Epidermal melanocyte (primary cell): ENCODE results near the gene PSMG2.
"Not testable (repeated sequence)": the region's sequence is repeated elsewhere in the genome, so short reads cannot be mapped to it uniquely, and the experiment has no call there.

ENCODE experiments used
- DNase-seq: peaks from one replicate; pipeline ENCODE4 v3.0.0; 2011; ENCODE audit warnings: low spot score; ENCODE audit not compliant: insufficient read length

The PSMG2 gene

DNA sequence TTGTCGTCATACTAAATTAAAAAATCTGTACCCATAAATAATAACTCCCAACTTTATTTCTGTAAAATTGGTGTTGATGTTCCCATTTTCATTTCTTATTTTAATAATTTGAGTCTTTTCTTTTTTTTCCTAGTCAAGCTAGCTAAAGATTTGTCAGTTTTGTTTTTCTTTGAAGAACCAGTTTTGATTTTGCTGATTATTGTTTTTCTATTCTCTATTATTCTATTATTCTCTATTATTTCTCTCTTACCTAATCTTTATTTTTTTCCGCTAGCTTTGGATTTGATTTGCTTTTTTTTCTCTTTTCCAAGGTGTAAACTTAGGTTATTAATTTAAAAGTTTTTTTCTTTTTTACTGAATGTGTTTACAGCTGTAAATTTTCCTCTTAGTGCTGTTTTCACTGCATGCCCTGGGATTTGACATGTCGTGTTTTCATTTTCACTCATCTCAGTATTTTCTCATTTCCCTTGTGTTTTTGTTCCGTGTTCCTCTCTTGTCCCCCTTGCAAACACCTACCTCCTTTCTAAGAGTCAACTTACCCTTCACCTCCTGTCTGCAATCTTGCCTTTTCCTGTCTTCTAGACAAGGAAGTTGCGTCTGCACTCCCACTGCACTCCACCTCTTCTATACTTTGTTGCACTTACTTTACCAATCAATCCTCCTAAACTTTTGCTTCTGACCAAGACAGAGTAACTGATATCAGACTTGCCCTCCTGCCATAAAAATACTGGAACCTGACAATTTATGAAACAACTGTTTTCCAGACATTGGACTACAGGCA lies 18.8 kb downstream of the PSMG2 start:
- DNase-seq = no peak

DNA sequence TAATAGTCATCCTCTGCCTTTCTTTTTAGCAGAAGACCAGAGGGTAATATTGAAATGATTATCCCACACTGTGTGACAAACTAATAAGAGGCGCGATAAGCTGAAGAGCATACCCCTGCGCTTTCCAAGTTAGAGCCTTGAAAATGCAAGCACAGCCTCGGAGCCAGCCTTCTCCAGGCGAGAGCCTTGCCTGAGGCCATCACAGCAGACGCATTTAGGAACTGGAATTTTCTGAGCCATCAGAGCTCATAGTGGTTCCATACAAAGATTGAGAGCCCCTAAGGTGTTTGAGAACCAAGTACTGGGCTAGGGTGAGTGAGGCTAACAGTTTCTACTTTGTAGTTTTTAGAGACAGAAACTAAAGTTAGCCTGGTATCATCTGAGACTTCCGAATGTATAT lies 19.9 kb downstream of the PSMG2 start:
- DNase-seq = no peak

DNA sequence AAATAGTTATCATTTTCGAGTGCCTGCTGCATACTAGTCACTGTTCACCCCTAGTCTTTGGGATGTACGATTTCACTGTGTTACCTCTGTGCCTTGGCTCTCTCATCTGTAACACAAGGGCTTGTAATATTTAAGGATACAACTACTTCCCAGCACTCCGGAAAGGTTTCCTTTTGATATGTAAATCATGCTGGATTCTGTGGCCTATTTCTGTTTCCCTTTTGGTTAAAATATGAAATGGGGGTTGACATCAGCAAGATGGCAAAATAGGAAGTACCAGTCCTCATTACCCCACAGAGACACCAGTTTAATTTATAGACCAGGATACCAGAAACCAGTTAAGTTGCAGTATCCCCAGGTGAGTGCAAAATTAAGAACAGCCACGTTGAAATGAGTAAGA lies 23.5 kb downstream of the PSMG2 start:
- DNase-seq = no peak

DNA sequence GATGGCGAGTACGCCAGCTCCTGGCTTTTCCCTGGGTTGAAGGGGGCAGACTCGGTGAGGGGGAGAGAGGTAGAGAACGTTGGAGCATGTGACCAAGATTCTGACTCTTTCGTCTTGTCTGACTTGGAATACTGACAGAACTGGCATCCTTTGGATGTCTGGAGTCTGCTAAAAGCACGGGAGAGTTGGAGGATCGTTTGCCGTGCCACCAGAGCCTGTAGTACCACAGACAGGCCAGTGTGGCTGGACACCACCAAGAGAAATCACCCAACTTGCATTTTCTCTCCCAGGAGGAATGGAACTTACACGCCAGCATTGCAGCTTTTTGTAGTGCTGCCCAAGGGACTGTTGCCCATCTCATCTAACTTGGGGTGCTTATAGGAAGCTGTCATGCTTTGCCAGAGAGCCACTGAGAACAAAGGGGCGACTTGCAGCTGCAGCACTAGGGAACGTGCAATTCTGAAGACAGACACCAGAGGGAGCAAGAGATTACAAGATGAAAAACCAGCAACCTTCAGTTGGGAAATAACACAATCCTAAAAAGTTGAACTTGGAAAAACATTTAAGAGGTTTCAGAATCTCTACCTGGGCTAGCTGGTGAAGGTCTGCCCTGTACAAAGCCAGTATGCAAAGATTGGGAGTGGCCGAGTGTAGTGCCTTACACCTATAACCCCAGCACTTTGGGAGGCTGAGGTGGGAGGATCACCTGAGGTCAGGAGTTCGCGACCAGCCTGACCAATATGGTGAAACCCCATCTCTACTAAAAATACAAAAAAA lies 24.1 kb downstream of the PSMG2 start:
- DNase-seq = peak; percentile 60

DNA sequence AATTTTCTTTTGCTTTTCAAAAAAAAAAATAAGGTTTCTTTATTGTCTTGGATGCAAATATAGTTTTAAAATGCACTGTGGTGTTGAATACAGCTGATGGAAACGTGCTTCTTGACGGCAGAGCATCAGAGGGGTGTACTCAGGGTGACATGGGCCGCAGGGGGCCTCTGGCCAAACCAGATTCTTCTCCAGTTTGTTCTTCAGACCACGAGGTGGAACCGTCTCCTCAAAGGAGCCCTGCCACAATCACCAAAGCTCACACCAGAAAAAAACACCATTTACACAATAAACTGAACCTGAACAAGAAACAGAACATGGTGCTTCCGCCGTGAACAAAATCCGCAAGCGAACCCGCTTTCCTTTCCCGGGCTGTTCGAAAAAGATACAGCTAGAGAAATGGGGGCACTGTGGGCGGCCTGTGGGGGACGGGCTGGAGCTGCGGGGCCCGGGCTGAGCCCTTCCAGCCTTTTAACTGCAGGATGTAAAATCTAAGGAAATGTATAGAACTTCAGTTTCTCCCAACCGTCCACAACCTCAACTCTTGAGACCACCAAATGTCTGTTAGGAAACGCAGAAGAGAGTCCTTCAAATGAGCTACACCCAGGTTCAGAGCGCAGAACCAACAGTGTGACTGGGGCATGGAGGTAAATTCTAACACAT lies 34.5 kb downstream of the PSMG2 start:
- DNase-seq = no peak

DNA sequence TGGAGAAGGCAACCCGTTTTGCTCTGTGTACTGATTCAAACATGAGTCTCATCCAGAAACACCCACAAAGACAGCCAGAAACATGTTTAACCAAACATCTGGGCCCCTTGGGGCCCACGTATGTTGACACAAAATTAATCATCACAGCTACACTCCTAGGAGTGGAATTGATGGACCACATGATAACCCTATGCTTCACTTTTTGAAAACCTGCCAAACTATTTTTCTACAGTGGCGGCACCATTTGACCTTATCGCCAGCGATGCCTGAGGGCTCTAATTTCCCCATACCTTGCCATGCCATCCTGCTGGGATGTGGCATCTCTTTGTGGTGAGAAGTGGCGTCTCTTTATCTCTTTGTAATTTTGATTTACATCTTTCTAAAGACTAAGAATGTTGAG lies 38.5 kb downstream of the PSMG2 start:
- DNase-seq = no peak

DNA sequence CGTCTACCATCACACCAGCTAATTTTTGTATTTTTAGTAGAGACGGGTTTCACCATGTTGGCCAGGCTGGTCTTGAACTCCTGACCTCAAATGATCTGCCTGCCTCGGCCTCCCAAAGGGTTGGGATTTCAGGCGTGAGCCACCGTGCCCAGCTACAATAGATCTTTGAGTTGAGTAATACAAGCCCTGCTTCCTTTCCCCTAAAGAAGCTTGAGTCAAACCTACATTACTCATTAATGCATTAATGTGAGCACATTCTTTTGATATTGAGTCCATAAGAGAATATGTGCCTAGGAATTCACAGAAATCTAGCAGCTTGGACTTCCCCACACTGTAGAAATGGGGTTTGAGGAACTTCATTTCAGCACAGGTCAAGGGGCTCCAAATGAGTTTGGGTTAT lies 39.6 kb downstream of the PSMG2 start:
- no peak for DNase-seq

DNA sequence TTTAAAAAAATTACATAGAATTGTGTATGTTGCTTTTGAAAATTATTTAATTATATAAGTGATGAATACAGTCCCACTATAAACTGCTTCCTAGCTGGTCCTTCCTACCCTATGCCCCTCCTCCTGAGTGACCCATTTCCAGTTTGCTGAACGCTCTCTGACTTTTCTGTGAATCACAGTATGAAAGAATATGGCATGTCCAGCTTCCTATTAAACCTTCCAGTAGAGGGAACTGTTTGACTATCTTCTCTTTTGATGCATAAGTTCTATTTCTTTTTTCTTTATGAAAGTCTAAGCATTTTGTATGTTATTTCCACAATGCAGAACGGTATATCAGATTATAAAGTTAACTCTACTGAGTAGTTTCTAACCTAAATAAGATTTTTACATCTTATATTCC lies 41.3 kb downstream of the PSMG2 start:
- DNase-seq = peak; percentile 53

DNA sequence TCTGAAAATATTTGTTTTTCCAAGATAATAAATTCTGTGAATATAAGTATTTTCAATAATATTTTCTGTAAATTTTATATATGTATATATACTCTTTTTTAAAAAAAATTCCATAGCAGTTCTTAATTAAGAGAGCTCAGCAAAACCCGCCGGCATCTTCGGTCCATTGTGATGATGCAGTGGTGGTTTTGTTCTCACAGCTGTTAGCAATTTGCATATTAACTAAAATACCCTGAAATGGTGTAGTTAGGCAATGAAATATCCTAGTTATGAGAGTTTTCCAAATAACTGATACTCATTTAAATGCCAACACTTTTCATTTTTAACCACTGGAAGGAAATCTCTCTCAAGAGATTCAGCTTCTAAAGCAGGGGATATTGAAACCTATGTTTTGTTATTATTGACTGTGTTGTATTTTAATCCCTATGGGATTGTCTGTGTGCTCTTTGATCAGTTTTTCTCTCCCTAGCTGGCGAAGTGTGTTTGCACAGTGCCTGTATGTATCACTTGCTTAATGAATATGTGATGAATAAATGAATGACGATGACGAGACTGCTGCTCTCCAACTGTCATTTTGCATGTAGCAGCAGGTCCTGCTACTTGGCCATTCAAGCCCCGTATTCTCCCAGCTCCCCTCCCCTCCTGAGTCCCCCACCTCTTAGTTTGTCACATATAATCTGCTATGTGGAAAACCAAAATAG lies 42.4 kb downstream of the PSMG2 start:
- DNase-seq = no peak

DNA sequence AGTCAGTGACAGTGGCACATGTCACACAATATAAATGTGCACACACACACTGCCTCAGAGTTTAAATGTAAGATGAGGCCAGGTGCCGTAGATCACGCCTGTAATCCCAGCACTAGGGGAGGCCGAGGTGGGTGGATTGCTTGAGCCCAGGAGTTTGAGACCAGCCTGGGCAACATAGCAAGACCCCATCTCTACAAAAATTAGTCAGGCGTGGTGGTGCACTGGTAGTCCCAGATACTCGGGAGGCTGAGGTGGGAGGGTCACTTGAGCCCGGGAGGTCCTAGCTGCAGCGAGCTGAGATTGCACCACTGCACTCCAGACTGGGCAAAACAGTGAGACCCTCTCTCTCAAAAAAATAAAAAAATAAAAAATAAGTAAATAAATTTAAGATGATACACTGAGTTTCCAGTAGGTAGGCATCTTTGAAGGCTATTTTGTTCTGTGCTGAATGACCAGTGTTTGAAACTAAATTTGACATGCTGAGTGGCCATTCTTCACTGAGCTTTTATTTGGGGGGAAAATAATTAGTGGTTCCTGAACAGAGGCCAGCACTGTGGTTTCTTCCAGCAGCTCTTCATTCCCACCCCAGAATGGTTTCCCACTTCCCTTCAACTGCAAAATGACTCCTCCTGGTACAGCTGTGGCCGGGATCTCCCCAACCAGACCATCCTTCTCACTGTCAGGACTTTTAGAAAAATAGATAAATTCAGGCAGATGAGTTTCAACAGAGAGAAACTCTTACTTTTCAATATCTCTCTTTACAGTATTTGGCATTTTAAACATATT lies 44.9 kb downstream of the PSMG2 start:
- DNase-seq = no peak

DNA sequence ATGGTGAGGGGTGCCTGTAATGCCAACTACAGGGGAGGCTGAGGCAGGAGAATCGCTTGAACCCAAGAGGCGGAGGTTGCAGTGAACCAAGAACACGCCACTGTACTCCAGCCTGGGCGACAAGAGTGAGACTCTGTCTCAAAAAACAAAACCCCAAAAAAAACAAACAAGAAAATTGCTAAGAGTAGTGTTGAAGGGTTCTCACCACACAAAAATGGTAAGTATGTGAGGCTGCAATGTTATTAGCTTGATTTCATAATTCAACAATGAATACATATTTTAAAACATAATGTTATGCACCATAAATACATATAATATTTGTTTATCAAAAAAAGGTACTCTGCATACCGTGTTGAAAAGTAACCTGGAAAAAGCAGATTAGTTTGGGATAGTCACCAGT lies 45.8 kb downstream of the PSMG2 start:
- DNase-seq = no peak

DNA sequence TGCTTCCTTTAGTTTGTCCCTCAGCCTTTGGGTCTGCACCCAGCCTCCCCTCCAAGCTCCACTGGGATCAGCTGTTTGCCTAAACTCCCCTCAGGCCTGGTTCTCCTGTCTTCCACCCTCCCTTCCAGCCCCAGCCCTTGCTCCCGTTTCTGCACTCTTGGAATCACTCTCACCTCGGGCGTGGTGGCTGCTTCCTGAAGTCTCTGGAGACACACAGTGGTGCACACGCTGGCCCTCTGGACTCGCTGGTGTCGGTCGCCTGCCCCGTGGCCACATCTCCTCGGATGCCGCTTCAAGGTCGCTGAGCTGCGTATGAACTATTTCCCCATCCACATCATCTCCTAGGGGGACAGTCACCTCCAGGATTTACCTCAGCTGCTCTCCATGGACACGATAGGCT lies 46.3 kb downstream of the PSMG2 start:
- DNase-seq = no peak

DNA sequence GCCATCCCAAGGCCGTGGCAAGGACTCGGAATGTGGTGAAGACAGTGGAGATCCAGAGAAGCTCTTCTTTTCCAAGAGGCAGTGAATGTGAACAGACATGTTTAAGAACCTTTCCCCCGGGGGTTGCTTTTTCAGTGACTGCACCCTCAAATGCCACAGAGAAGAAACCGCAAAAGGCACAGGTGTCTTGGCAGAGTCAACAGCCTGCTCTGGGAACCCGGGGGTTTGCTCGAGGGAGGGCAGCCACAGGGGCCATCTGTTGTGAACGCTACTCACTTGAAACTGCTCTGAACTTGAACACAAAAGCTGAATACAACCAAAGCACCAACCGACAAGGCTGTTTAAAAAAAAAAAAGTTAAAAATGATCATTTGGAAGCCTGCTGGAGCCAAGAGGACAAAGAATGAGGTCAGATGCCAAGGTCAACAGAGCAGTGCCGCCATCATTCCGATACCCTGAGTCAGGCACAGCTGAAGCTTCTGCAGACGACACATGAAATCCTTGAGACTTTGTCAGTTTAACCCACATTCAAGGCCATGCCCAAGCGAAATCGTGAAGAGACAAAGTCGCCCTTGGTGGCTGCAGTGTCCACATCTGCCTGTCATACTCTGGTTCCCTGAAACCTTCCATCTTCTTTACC lies 47.4 kb downstream of the PSMG2 start:
- DNase-seq = no peak

DNA sequence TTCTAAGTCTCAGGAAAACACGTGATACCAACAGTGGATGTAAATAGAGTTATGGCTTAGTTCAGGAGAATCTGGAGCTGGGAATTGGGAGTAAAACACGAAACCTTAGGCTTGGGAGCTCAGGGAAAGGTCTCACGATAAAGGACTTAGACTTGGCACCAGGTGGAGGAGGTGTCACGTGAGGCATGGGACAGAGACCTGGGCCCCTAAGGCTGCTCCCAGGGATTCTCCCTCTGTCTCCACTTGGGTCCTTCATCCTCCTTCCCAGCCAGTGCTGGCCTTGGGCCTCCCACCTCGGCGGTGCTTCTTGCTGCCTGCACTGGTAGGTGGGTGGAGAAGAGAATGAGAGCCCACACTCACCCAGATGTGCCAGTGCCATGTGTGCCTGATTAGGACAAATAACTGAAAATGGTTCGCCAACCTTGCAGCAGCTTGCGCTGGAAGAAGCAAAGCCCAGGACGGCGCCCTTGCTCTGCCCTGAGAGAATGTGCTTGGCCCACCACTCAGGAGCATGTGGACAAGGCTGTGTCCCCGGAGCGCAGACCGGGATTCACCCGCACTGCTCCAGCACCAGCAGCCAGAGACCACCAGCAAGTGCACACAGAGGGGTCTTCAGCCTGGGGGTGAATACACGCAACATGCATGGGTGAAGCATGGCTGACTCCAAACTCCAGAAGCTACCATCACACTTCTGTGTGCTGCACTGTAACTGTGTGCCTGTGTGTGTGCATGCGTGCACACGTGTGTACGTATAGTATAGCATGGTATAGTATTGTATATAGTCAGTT lies 48.1 kb downstream of the PSMG2 start:
- DNase-seq = no peak

DNA sequence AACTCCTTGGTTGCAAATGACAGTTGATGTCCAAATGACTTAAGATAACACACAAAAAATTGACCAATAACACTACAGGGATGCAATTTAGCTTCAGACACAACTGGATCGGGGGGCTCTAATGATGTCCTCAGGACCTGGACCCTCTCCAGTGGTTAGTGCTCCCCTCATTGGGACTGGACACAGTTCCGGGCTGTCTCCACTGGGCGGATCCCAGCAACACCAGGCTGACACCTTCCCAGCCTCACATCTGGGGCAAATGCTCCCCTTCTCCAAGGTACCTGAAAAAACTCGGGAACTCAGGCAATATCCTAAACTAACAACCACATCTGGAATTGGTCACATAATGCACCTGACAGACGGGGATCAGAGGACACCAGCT lies 48.7 kb downstream of the PSMG2 start:
- DNase-seq = no peak

DNA sequence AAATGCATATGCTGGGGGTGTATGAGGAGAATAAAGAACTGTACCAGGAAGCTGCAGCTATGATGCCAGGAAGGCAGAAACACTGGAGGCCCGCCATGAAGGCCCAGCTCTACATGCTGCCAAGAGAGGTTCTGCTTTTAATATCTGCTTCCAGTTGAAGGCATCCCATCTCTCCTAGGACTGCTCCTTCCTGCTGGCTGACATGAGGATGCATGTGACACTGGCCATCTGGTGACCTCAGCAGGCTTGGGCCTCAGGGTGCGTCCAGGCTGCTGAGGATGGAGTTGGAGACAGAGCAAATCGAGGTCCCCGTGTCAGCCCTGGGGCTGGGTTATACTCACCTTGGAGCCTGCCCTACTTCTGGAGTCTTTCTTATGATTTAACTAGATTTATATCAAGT lies 49.0 kb downstream of the PSMG2 start:
- DNase-seq = no peak

DNA sequence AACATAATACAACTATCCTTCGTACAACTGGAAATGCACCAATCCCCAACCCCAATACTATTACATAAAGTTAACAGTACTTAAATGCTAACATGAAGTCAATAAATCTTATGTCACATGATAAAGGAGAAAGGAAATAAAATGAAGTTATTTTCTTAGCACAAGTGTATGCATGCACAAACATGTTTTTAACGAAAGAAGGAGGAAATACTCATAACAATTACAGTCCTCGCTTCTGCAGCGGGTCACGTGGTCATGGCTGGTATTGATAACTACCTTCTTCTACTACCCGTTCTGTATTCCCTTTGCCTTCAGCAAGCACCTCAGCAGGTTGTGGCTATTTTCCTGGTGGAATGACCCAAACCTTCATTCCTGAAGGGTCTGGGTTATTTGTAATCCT lies 51.7 kb downstream of the PSMG2 start:
- no peak for DNase-seq

DNA sequence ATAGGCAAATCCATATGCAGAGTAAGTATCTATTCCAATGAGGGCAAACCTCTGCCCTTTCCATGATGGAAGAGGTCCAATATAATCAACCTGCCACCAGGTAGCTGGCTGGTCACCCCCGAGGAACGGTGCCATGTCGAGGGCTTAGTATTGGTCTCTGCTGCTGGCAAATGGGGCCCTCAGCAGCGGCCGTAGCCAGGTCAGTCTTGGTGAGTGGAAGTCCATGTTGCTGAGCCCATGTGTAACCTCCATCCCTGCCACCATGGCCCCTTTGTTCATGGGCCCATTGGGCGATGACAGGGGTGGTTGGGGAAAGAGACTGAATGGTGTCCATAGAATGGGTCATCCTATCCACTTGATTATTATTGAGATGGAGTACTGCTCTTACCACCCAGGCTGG lies 52.8 kb downstream of the PSMG2 start:
- DNase-seq = not testable (repeated sequence)

DNA sequence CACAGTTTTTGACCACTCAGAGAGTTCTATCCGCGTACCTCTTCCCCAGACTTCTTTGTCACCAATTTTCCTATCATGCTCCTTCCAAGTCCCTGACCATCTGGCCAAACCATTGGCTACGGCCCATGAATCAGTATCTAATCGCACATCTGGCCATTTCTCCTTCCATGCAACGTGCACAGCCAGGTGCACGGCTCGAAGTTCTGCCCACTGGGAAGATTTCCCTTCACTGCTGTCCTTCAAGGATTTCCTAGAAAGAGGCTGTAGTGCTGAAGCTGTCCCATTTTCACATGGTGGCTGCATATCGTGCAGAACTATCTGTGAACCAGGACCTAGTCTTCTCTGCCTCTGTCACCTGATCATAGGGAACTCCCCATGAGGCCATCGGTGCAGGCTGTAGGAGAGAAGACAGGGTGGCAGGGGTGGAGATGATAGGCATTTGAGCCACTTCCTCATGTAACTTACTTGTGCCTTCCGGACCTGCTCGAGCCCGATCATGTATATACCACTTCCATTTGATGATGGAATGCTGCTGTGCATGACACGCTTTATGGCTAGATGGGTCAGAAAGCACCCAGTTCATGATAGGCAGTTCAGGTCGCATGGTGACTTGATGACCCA lies 53.9 kb downstream of the PSMG2 start:
- not testable (repeated sequence) for DNase-seq
